Measurements from ENCODE around the gene MLPH. TPM values are rescaled to one million over a fixed set of nuclear protein-coding genes. Genes with fewer than 3 reads are reported as not detected.

MLPH gene
- total and polyA plus RNA-seq, 2 of the 4 experiments (the other 2 are of a cell fraction): 13.8 to 21.6 TPM

DNA sequence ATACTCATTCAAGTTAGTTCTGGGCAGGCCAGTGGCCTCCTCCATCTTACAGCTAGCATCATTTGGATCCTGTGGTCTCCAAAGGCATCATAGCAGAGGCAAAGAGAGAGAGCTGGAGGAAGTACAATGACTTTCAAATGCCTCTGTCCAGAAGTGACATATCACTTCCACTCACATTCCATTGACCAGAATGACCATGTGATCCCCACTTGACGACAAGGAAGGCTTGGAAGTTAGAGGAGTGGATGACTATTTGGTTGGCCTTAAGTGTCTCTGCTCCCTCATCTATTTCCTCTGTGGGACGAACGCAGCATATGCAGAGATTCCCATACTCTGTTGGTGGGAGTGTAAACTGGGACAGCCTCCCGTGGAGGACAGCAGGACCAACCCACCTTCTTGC lies 27.8 kb upstream of the MLPH start:
- Histone ChIP-seq H3K4me2 (ENCODE audit: low read depth, low read length) (no peak overlapping the region), H3K18ac (ENCODE audit: low read depth, low read length) (peak overlapping the region; percentile 34), H2AK9ac (replicated peaks; ENCODE audit: low read depth, low read length, poor library complexity) (peak overlapping the region; percentile 1), H3K9ac (ENCODE audit: low read depth, low read length) (no peak overlapping the region), H2BK5ac (ENCODE audit: low read depth, low read length, poor library complexity, severe bottlenecking) (peak overlapping the region; percentile 31), H4K8ac (ENCODE audit: low read depth in 2 of 2, low read length in 2 of 2) (peak overlapping the region; percentile 62 to 73), H4K5ac (ENCODE audit: low read depth, low read length) (peak overlapping the region; percentile 22; the same call in 1 of the 2 replicates), H3K14ac (replicated peaks; ENCODE audit: low read depth, low read length) (peak overlapping the region; percentile 11), H3K4ac (ENCODE audit: low read depth, low read length) (peak overlapping the region; percentile 86), H3K4me1 (ENCODE audit: control insufficient read depth, insufficient read depth, low read length) (peaks cover 15% of the 10 kb centered on the region), H3K36me3 (ENCODE audit: control insufficient read depth, insufficient read depth, low read length) (no peaks in the 10 kb centered on the region), H2AK5ac (ENCODE audit: low read depth, low read length) (peak overlapping the region; percentile 99), H3K79me1 (ENCODE audit: low read depth in 1 of 2, low read length in 2 of 2) (peaks cover 6 to 27% of the 10 kb centered on the region in 2 experiments; a peak in 3 of 4 replicates), H3K9me1 (ENCODE audit: insufficient read depth, low read length) (peaks cover 28% of the 10 kb centered on the region), H3K9me3 (ENCODE audit: control insufficient read depth, insufficient read depth, low read length) (no peaks in the 10 kb centered on the region), H3K56ac (ENCODE audit: extremely low read depth, insufficient read depth, low read length) (peak overlapping the region; percentile 17; the same call in 1 of the 2 replicates), H2AFZ (replicated peaks; ENCODE audit: low read length, poor library complexity) (peak overlapping the region; percentile 5), H2BK120ac (ENCODE audit: low read depth, low read length) (peak overlapping the region; percentile 98), H4K20me1 (ENCODE audit: insufficient read depth, low read length) (no peaks in the 10 kb centered on the region), H4K91ac (ENCODE audit: insufficient read depth, low read depth, low read length) (peak overlapping the region; percentile 79), H3K23ac (ENCODE audit: low read depth, low read length) (peak overlapping the region; percentile 36), H2BK20ac (ENCODE audit: low read depth, low read length) (peak overlapping the region; percentile 94), H3K27ac (ENCODE audit: insufficient read depth, low read length) (no peak overlapping the region; the same call in 1 of the 2 replicates), H3K27me3 (ENCODE audit: control insufficient read depth, insufficient read depth, low read length) (no peaks in the 10 kb centered on the region), H3K4me3 (ENCODE audit: insufficient read depth, low read depth, low read length) (no peak overlapping the region), H2BK15ac (ENCODE audit: low read depth, low read length) (peak overlapping the region; percentile 96)
- POLR2A ChIA-PET (ENCODE audit: unreplicated experiment): interaction anchor here (1.6 kb wide), 1 partner anchor 45 kb away, joined by 5 read pairs; the partner anchor contains the start of gene COL6A3
- DNase-seq (no peak), ATAC-seq (ENCODE audit: low read depth) (no peak)
- TF ChIP-seq FOS (IDR thresholded peaks at IDR 0.05; ENCODE audit: low read depth, low read length) (no peak), RFX5 (IDR thresholded peaks at IDR 0.05; ENCODE audit: low read depth, low read length) (no peak), SMC3 (IDR thresholded peaks at IDR 0.05; ENCODE audit: low read depth, low read length) (no peak), MAFK (IDR thresholded peaks at IDR 0.05; ENCODE audit: low read depth, low read length) (no peak), ELK1 (IDR thresholded peaks at IDR 0.05; ENCODE audit: borderline replicate concordance, low read depth, low read length) (no peak), BHLHE40 (IDR thresholded peaks at IDR 0.05; ENCODE audit: low read depth, low read length) (no peak), POLR2A (IDR thresholded peaks at IDR 0.05; ENCODE audit: low read depth, low read length) (no peak), MAZ (IDR thresholded peaks at IDR 0.05; ENCODE audit: borderline replicate concordance, low read depth, low read length) (no peak), MXI1 (IDR thresholded peaks at IDR 0.05; ENCODE audit: borderline replicate concordance, low read depth, low read length) (no peak), CHD1 (IDR thresholded peaks at IDR 0.05; ENCODE audit: low read depth, low read length) (no peak)
- TF ChIP-seq, protein P1, sequence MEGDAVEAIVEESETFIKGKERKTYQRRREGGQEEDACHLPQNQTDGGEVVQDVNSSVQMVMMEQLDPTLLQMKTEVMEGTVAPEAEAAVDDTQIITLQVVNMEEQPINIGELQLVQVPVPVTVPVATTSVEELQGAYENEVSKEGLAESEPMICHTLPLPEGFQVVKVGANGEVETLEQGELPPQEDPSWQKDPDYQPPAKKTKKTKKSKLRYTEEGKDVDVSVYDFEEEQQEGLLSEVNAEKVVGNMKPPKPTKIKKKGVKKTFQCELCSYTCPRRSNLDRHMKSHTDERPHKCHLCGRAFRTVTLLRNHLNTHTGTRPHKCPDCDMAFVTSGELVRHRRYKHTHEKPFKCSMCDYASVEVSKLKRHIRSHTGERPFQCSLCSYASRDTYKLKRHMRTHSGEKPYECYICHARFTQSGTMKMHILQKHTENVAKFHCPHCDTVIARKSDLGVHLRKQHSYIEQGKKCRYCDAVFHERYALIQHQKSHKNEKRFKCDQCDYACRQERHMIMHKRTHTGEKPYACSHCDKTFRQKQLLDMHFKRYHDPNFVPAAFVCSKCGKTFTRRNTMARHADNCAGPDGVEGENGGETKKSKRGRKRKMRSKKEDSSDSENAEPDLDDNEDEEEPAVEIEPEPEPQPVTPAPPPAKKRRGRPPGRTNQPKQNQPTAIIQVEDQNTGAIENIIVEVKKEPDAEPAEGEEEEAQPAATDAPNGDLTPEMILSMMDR (conservative IDR thresholded peaks at IDR 0.05; ENCODE audit: low read depth, low read length): no peak
- TF ChIP-seq, protein P2, sequence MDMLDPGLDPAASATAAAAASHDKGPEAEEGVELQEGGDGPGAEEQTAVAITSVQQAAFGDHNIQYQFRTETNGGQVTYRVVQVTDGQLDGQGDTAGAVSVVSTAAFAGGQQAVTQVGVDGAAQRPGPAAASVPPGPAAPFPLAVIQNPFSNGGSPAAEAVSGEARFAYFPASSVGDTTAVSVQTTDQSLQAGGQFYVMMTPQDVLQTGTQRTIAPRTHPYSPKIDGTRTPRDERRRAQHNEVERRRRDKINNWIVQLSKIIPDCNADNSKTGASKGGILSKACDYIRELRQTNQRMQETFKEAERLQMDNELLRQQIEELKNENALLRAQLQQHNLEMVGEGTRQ (IDR thresholded peaks at IDR 0.05; ENCODE audit: low read depth, low read length): no peak
- intact Hi-C loops (cut with micrococcal nuclease) (no loop called here), in situ Hi-C loops (cut with MboI; ENCODE audit: low sequenced_read_pairs) (no loop called here), dilution Hi-C loops (cut with HindIII; ENCODE audit: low sequenced_read_pairs, unreplicated experiment) (no loop called here)
- CTCF ChIA-PET: interaction anchor here (0.9 kb wide), 1 partner anchor 45 kb away, joined by 5 read pairs; the partner anchor contains the start of gene COL6A3
- WGBS, 2 experiments (ENCODE audit: extremely low coverage in 2 of 2, insufficient read length in 1 of 2): no CpG with 5 or more reads among the region's 4 CpGs
- BruUV-seq (replicated peaks): no TSS peak

Measured in IMR-90 (cell line).